CD4-positive, CD25-positive, alpha-beta regulatory T cell (primary cell): ENCODE data around the gene DMRT3. TPM values are rescaled to one million over a fixed set of nuclear protein-coding genes. Genes with fewer than 3 reads are reported as not detected.

ENCODE experiments used
- ATAC-seq, 2 donors: fragments of 150-1000 bp; cut with Tn5 transposase; one replicate each; pipeline ENCODE4 v1.10.0; 2021; ENCODE audit warnings: low read depth in 2 of 2, moderate number of reproducible peaks in 2 of 2, moderate library complexity in 1 of 2
- DNase-seq, 3 donors: peaks; one replicate each; pipeline versions ENCODE4 v3.0.0 to v3.0.0-alpha.2; 2012 to 2022; ENCODE audit warnings: mixed read lengths in 1 of 3
- H3K27ac ChIP-seq: one replicate; pipeline ENCODE4 v1.7.0; 2013; ENCODE audit warnings: mild to moderate bottlenecking, low read length; ENCODE audit not compliant: insufficient read depth, poor library complexity, severe bottlenecking
- H3K27me3 ChIP-seq: one replicate; pipeline ENCODE4 v1.7.0; 2013; ENCODE audit warnings: low read length; ENCODE audit not compliant: control insufficient read depth, insufficient read depth
- H3K36me3 ChIP-seq: one replicate; pipeline ENCODE4 v1.7.0; 2013; ENCODE audit warnings: mild to moderate bottlenecking, low read length, moderate library complexity; ENCODE audit not compliant: control insufficient read depth, insufficient read depth
- H3K4me1 ChIP-seq: 2 replicates; pipeline ENCODE4 v1.7.0; 2013; ENCODE audit warnings: mild to moderate bottlenecking, low read length; ENCODE audit not compliant: insufficient read depth, control insufficient read depth, poor library complexity, severe bottlenecking
- H3K4me3 ChIP-seq: one replicate; pipeline ENCODE4 v1.7.0; 2013; ENCODE audit warnings: low read depth, mild to moderate bottlenecking, low read length, moderate library complexity
- H3K9me3 ChIP-seq, 2 experiments: 1 replicate in 1 of 2; 2 replicates in 1 of 2; pipeline ENCODE4 v1.7.0; 2013; ENCODE audit warnings: low read length in 2 of 2, mild to moderate bottlenecking in 1 of 2, moderate library complexity in 1 of 2; ENCODE audit not compliant: control insufficient read depth in 2 of 2
- H3K27ac Mint-ChIP-seq, 3 donors: one replicate each; pipeline ENCODE4 v1.8.0; 2020 to 2022; ENCODE audit warnings: mild to moderate bottlenecking in 3 of 3, mixed read lengths in 3 of 3, moderate library complexity in 2 of 3
- H3K27me3 Mint-ChIP-seq: one replicate; pipeline ENCODE4 v1.8.0; 2022; ENCODE audit warnings: mild to moderate bottlenecking, mixed read lengths
- H3K36me3 Mint-ChIP-seq: one replicate; pipeline ENCODE4 v1.8.0; 2020; ENCODE audit warnings: mixed read lengths
- H3K4me1 Mint-ChIP-seq, 4 donors: one replicate each; pipeline ENCODE4 v1.8.0; 2020 to 2022; ENCODE audit warnings: mixed read lengths in 4 of 4, mild to moderate bottlenecking in 1 of 4
- H3K4me3 Mint-ChIP-seq, 4 donors: one replicate each; pipeline ENCODE4 v1.8.0; 2020 to 2022; ENCODE audit warnings: mild to moderate bottlenecking in 4 of 4, mixed read lengths in 4 of 4, moderate library complexity in 3 of 4
- H3K9me3 Mint-ChIP-seq, 7 donors: one replicate each; pipeline ENCODE4 v1.8.0; 2020 to 2022; ENCODE audit warnings: mixed read lengths in 7 of 7, mild to moderate bottlenecking in 3 of 7, moderate library complexity in 2 of 7
- polyA plus RNA-seq, 4 donors: library from polyadenylated mRNA; unstranded; fragments of 300-500 nt; fragmentation: Illumina TruSeq; gene quantifications; one replicate each; pipeline ENCODE4 v1.2.3, GENCODE V29; 2021
- total RNA-seq: library from RNA; stranded (reverse); gene quantifications from one replicate; pipeline ENCODE4 v1.2.3, GENCODE V29; 2022

Gene DMRT3
- total and polyA plus RNA-seq, 5 donors from 2014 or later, result not detected

DNA sequence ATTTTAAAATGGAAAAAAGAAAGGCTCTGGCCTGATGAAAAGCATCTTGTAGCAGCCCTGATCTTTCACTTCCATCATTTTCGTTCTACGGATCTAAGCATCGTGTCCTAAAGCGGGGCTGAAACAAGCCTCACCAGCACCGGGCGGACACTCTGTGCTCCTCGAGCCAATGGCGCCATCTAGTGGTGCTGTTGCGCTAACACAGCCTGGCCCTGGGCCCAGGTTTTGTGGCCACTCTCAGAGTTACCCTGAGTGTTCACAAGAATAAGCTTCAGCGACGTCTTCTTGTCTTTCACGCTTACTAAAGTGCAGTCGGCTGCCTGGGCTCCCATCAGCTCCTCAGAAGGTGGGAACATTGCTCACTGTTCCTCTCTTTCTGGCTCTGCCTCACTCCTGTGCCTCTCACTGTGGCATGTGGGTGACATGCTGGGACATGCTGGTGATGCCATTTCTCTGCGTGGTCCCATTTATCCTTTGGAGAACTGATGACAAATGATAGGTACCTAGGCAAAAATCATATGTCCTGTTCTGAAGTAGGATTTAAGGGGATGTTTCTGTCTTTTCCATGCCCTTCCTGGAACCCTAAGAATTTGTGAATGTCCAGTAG is 32.7 kb downstream of the DMRT3 start:
- no peaks in the 10 kb centered on the region for H3K36me3 Mint-ChIP-seq
- Histone ChIP-seq H3K9me3 (no peaks in the 10 kb centered on the region), H3K27me3 (peaks cover 2% of the 10 kb centered on the region), H3K4me3 (no peak overlapping the region), H3K27ac (no peak overlapping the region), H3K36me3 (no peaks in the 10 kb centered on the region), H3K4me1 (no peaks in the 10 kb centered on the region)
- H3K9me3 Mint-ChIP-seq, result peaks cover 0 to 2% (median 0%) of the 10 kb centered on the region in 7 donors
- peaks cover 0 to 4% (median 0%) of the 10 kb centered on the region in 4 donors for H3K4me1 Mint-ChIP-seq
- H3K27ac Mint-ChIP-seq, result no peak overlapping the region
- H3K4me3 Mint-ChIP-seq, result no peak overlapping the region
- peaks cover 47% of the 10 kb centered on the region for H3K27me3 Mint-ChIP-seq
- peak; percentile 73 to 81 for ATAC-seq
- peak; percentile 30 to 73 (median 59) for DNase-seq

DNA sequence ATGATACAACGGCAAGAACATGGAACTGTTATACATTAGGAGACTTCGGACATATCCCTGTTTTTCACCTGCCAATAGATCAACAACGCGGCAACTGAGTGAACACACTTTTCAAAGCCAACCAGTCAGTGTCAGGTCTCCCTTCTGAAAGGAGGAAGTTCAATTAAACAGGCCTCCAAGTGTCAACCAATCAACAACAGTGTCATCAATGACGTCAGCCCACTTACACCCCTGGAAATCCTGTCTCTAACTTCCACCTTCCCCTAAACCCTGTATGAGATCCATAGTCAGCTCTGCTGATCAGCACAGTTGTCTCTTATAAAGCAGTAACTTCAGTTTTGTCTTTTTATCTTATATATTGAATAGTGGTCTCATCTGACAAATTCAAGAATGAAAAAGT is 36.6 kb downstream of the DMRT3 start:
- ATAC-seq, result no peak
- H3K27me3 Mint-ChIP-seq, result peaks cover 30% of the 10 kb centered on the region
- H3K27me3 ChIP-seq, result no peaks in the 10 kb centered on the region
- no peaks in the 10 kb centered on the region for H3K9me3 ChIP-seq
- no peaks in the 10 kb centered on the region for H3K4me1 ChIP-seq
- no peak overlapping the region for H3K27ac ChIP-seq
- no peak for DNase-seq
- no peak overlapping the region for H3K4me3 ChIP-seq
- H3K27ac Mint-ChIP-seq, result no peak overlapping the region
- H3K4me3 Mint-ChIP-seq, result no peak overlapping the region
- H3K36me3 ChIP-seq, result no peaks in the 10 kb centered on the region
- H3K4me1 Mint-ChIP-seq, result no peaks in the 10 kb centered on the region
- peaks cover 0 to 1% (median 0%) of the 10 kb centered on the region in 7 donors for H3K9me3 Mint-ChIP-seq
- H3K36me3 Mint-ChIP-seq, result no peaks in the 10 kb centered on the region

DNA sequence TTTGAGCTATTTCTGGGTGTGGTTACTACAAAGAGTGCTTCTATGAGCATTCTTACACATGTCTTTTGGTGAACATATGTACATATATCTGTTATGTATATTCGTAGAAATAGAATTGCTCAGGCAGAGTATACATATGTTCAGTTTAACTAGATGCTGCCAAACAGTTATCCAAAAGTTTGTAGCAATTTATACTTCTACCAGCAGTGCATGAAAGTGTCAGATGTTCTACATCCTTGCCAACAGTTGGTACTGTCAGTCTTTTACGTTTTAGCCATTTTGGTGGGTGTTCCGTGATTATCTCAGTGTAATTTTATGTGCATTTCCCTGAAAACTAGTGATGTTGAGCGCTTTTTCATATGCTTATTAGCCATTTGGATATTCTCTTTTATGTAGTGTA is 37.8 kb downstream of the DMRT3 start:
- no peaks in the 10 kb centered on the region for H3K4me1 ChIP-seq
- no peaks in the 10 kb centered on the region for H3K27me3 ChIP-seq
- no peaks in the 10 kb centered on the region for H3K36me3 Mint-ChIP-seq
- H3K27ac ChIP-seq, result no peak overlapping the region
- H3K4me3 ChIP-seq, result no peak overlapping the region
- no peaks in the 10 kb centered on the region for H3K36me3 ChIP-seq
- peaks cover 22% of the 10 kb centered on the region for H3K27me3 Mint-ChIP-seq
- no peaks in the 10 kb centered on the region for H3K9me3 ChIP-seq
- H3K9me3 Mint-ChIP-seq, result peaks cover 0 to 1% (median 0%) of the 10 kb centered on the region in 7 donors
- H3K4me3 Mint-ChIP-seq, result no peak overlapping the region
- H3K27ac Mint-ChIP-seq, result no peak overlapping the region
- H3K4me1 Mint-ChIP-seq, result peaks cover 0 to 2% (median 0%) of the 10 kb centered on the region in 4 donors
- ATAC-seq (no peak), DNase-seq (no peak)

DNA sequence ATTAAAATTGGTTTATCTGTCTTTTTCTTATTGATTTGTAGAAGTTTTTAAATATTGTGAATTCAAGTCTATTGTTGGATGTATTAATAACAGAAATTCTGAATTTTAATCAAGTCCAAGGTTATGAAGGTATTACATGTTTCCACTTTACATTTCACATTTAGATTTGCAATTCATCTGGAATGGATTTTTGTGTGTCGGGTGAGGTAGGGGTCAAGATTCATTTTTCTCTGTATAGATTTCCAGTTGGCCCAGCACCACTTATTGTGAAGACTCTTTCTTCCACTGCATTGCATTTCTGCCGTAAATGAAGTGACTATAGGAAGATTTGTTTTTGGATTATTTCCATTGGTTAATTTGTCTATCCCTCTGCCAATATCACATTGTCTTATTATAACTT is 38.2 kb downstream of the DMRT3 start:
- H3K27me3 Mint-ChIP-seq, result peaks cover 20% of the 10 kb centered on the region
- no peak overlapping the region for H3K4me3 ChIP-seq

DNA sequence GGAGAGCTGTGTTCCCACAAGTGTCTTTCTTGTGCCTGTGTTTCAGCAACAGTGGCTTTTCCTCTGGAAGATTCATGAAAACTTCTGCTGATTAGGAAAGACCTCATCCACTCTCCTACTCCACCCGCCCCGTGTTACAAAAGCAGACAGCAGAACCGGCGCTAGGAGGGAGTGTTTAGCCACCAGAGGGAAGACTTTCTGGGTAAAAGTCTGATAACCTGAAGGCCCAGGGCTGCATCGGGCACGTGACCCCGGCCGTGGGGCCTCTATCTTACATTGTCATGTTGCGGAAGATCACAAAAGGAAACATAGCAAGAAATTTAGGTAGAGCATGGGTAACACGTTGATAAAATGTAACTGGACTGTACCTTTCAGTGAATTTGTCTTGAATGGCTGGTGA is 41.7 kb downstream of the DMRT3 start:
- Histone ChIP-seq H3K4me3 (no peak overlapping the region), H3K4me1 (no peaks in the 10 kb centered on the region), H3K27me3 (no peaks in the 10 kb centered on the region), H3K36me3 (no peaks in the 10 kb centered on the region), H3K27ac (no peak overlapping the region), H3K9me3 (peaks cover 4 to 10% of the 10 kb centered on the region in 2 experiments)
- no peak for ATAC-seq
- Mint-ChIP-seq H3K4me1 (peaks cover 0 to 2% (median 0%) of the 10 kb centered on the region in 4 donors), H3K36me3 (no peaks in the 10 kb centered on the region), H3K9me3 (peaks cover 0 to 2% (median 0%) of the 10 kb centered on the region in 7 donors), H3K27me3 (peaks cover 15% of the 10 kb centered on the region), H3K4me3 (no peak overlapping the region), H3K27ac (no peak overlapping the region)
- DNase-seq, result peak in 1 of 3 donors; percentile 34

More for the DNA sequence above, 38.2 kb downstream of the DMRT3 start:
- H3K9me3 Mint-ChIP-seq, result peaks cover 0 to 1% (median 0%) of the 10 kb centered on the region in 7 donors
- ATAC-seq (no peak), DNase-seq (no peak)
- no peaks in the 10 kb centered on the region for H3K9me3 ChIP-seq
- peaks cover 0 to 2% (median 0%) of the 10 kb centered on the region in 4 donors for H3K4me1 Mint-ChIP-seq
- no peak overlapping the region for H3K27ac ChIP-seq
- no peaks in the 10 kb centered on the region for H3K36me3 ChIP-seq
- no peaks in the 10 kb centered on the region for H3K4me1 ChIP-seq
- no peak overlapping the region for H3K27ac Mint-ChIP-seq
- H3K36me3 Mint-ChIP-seq, result no peaks in the 10 kb centered on the region
- no peaks in the 10 kb centered on the region for H3K27me3 ChIP-seq
- H3K4me3 Mint-ChIP-seq, result no peak overlapping the region

DNA sequence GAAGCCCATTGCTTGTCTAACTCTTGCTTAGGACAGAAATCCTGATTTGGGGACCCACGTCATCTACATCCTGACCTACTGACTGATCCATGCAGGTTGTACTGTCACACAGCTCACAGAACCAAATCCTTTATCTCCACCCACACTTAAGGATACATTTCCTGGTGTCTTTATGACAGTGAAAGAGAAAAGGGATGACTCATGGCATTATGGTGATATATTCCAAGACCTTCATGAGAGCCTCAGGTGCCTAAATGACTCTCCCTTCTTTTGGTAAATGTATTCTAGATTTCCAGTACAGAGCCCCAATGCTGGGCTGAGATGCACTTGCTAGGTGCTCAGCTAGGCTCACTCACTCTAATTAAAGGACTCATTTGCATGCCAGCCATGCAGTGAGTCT is 47.7 kb downstream of the DMRT3 start:
- Mint-ChIP-seq H3K27ac (no peak overlapping the region), H3K27me3 (peaks cover 6% of the 10 kb centered on the region)
- no peak for DNase-seq

DNA sequence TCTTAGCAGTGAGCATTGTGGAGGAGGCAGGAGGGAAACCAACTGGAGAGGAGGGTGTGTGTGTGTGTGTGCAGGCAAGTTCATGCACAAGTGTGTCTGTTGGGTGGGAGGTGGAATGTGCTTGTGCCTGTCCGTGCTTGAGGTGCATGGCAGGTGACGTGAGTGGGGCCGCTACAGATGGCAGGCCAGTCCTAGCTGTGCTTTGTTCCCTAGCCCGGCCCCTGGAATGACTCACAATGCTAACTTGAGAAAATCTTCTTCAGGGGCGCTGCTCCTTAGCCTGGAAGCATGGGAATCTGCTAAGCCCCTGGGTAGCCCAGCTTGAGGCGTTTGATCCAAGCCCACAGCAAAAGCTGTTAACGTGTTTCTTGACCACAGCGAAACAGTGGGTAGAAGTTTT is 48.7 kb downstream of the DMRT3 start:
- Histone ChIP-seq H3K27me3 (no peaks in the 10 kb centered on the region), H3K27ac (no peak overlapping the region), H3K9me3 (peaks cover 4 to 11% of the 10 kb centered on the region in 2 experiments), H3K4me3 (no peak overlapping the region), H3K4me1 (no peaks in the 10 kb centered on the region), H3K36me3 (no peaks in the 10 kb centered on the region)
- Mint-ChIP-seq H3K36me3 (peaks cover 3% of the 10 kb centered on the region), H3K27me3 (peaks cover 9% of the 10 kb centered on the region), H3K9me3 (peaks cover 0 to 2% (median 0%) of the 10 kb centered on the region in 7 donors), H3K27ac (no peak overlapping the region), H3K4me3 (no peak overlapping the region), H3K4me1 (no peaks in the 10 kb centered on the region)
- ATAC-seq (no peak), DNase-seq (no peak)

More for the DNA sequence above, 47.7 kb downstream of the DMRT3 start:
- no peak overlapping the region for H3K4me3 Mint-ChIP-seq
- Histone ChIP-seq H3K36me3 (no peaks in the 10 kb centered on the region), H3K4me1 (no peaks in the 10 kb centered on the region), H3K27ac (no peak overlapping the region), H3K27me3 (no peaks in the 10 kb centered on the region), H3K4me3 (no peak overlapping the region), H3K9me3 (peaks cover 4 to 11% of the 10 kb centered on the region in 2 experiments)
- H3K4me1 Mint-ChIP-seq, result no peaks in the 10 kb centered on the region
- peaks cover 3% of the 10 kb centered on the region for H3K36me3 Mint-ChIP-seq
- no peak for ATAC-seq
- peaks cover 0 to 2% (median 0%) of the 10 kb centered on the region in 7 donors for H3K9me3 Mint-ChIP-seq

DNA sequence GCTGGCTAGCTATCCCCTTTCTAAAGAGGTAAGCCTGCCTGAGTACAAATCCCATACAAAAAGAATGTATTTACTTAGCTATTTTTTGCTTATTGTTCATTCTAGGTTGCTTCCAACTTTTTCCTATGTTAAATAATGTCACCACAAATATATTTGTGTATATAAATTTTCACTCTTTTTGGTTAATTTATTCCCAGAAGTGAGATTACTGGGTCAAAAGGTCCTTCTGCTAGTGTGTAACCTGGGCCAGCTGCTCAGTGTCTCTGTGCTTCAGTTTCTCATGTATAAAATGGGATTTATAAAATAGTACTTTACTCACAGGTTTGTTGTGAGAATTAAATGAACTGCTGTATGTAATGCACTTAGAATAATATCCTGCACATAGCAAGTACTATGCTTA is 49.8 kb downstream of the DMRT3 start:
- peaks cover 4 to 11% of the 10 kb centered on the region in 2 experiments for H3K9me3 ChIP-seq
- H3K27me3 ChIP-seq, result no peaks in the 10 kb centered on the region
- H3K27ac ChIP-seq, result no peak overlapping the region
- DNase-seq (no peak), ATAC-seq (no peak)
- H3K4me3 ChIP-seq, result no peak overlapping the region
- peaks cover 3% of the 10 kb centered on the region for H3K36me3 Mint-ChIP-seq
- peaks cover 9% of the 10 kb centered on the region for H3K27me3 Mint-ChIP-seq
- H3K9me3 Mint-ChIP-seq, result peaks cover 0 to 2% (median 0%) of the 10 kb centered on the region in 7 donors
- no peaks in the 10 kb centered on the region for H3K36me3 ChIP-seq
- H3K4me3 Mint-ChIP-seq, result no peak overlapping the region
- H3K27ac Mint-ChIP-seq, result no peak overlapping the region
- H3K4me1 ChIP-seq, result no peaks in the 10 kb centered on the region
- no peaks in the 10 kb centered on the region for H3K4me1 Mint-ChIP-seq
